SH-SY5Y (cell line): Measurements from ENCODE around the gene MYL11.

Experiments
- GATA2 ChIP-seq: IDR thresholded peaks from 2 replicates; pipeline ENCODE4 v1.6.1; 2011; ENCODE audit warnings: mild to moderate bottlenecking, low read depth, low read length
- GATA3 ChIP-seq: IDR thresholded peaks from 2 replicates; pipeline ENCODE4 v1.6.1; 2011; ENCODE audit warnings: low read depth, mild to moderate bottlenecking, low read length, moderate library complexity

The MYL11 gene

DNA sequence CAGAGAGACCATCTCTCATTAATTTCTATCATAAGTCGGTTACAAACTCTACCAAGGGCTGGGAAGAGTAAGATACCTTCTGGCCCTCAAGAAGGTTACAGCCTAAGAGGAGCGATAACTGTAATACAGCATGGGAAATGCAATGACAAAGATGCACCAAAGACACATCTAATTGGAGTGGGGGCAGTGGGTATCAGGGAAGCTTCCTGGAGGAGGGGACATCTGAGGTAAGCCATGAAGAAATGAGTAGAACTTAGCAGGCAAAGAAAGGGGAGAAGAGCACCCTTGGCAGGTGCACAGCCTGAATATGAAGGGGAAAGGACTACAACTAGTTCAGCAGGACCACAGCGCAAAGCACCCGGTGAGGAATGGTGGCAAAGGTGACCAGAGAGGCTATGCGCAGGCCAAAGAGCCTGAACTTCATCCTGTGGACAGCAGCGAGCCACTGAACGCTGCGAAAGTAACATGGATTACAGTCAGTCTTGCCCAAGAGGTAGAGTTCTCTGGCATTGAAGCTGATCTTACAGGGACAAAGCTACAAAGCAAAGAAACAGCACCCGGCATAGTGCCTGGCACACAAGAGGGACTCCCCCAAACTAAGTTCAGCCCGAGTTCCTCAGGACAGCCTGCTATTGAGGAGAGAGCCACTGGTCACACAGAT, 7.1 kb upstream of the MYL11 start:
- no peak for TF ChIP-seq GATA2
- TF ChIP-seq GATA3, result no peak

DNA sequence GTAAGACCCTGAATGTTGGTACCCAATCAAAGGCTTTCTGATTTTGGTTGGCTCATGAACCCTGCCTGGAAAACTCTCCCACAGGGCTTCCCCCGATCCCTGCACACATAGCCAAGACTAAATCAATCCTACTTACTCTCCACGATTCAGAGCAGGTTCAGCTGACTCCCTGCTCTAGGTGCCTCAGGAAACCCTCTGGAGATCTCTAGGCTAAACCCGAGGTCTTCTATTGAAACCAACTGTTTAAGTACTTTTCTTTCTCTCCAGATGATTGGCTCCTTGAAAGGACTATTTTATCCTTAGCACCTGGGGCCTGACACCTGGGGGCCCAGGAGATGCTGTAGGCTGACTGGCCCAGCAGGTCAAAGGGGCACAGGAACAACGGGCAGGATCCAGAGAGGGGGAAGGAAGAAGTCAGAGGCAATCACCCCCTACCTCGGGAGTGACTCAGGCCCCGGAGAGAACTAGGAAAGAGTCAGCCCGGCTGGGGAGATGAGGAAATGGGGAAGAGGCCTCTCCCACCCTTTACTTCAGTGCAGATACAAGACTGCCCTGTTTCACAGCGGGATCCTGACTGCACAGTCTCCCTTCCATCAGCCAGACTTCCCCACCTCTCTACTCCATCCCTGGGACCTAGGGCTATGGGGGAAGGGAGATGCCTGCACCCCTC, 6.3 kb upstream of the MYL11 start:
- TF ChIP-seq GATA2, result no peak
- no peak for TF ChIP-seq GATA3

DNA sequence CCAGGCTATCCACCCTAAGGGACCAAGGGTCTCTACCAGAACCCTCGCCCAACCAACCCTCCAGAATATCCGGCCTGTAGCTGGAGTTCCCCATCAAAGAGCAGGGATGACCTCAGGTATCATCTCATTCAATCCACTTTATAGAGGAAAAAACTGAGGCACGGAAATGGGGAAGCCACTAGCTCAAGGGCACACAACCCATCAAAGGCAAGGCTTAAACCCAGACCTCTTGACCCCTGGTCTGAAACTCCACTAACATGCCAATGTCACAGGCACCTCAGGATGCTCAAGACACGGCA, 5.9 kb upstream of the MYL11 start:
- TF ChIP-seq GATA2, result no peak
- TF ChIP-seq GATA3, result no peak

DNA sequence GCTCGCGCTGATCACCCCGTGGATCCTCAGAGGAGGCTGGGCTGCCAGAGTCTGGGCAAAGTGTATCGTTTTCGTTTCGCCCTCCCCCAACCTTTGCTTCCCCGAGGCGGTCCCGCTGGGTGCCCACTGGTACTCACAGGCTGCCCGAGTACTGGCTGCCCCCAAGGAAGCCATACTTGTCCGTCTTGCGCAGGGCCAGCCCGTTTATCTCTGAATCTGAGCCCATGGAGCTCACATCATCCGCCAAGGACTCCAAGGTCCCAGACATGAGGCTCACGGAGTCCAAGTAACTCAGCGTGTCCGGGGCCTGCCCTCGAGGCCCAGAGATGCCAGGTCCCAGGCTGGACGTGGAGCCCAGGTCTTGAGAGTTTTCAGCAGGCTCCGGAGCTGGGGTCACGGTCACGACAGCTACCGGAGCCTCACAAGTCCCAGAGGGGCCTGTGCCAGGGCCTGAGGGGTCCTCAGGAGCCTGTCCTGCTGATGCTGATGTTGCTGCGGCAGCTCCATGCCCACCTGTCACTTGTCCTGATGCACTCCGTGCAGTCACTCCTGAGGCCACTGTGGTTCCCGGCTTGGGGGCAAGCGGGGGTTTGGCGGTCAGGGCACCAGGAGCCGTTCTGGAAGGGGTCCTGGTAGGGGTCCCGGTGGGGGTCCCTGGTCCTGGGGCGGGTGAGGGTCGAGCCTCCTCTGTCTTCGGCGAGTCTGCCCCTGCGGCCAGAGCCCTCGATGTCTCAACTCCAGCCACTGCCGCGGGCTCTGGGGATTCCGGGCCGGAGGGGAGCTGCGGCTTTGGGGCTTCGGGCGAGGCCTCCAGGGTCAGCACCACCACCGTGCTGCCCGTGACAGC, 5.3 kb upstream of the MYL11 start:
- TF ChIP-seq GATA3 (no peak), GATA2 (no peak; the same call in 1 of the 2 replicates)

DNA sequence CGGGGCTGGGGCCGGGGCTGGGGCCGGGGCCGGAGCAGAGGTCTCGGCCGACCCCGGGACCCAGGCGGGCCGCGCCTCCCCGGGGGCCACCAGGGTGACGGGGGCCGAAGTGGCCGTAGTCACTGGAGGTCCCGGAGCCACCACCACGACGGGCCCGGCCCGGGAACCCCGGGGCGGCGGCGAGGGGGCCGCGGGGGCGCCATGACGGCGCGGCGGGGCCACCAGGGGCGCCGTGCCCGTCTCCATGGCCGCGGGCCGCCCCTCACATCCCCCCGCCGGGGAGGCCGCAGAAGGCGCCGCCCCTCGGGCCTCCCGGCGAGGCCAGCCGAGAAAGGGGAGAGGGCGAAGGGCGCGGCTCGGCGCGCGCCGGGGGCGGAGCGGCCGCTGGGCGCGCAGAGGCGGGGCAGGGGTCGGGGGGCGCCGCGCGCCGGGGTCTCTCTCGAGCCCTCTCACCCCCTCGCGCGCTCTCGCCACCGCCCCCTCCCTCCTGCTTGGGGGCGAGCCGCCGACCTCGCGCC, 4.6 kb upstream of the MYL11 start:
- no peak for TF ChIP-seq GATA3
- TF ChIP-seq GATA2, result no peak

DNA sequence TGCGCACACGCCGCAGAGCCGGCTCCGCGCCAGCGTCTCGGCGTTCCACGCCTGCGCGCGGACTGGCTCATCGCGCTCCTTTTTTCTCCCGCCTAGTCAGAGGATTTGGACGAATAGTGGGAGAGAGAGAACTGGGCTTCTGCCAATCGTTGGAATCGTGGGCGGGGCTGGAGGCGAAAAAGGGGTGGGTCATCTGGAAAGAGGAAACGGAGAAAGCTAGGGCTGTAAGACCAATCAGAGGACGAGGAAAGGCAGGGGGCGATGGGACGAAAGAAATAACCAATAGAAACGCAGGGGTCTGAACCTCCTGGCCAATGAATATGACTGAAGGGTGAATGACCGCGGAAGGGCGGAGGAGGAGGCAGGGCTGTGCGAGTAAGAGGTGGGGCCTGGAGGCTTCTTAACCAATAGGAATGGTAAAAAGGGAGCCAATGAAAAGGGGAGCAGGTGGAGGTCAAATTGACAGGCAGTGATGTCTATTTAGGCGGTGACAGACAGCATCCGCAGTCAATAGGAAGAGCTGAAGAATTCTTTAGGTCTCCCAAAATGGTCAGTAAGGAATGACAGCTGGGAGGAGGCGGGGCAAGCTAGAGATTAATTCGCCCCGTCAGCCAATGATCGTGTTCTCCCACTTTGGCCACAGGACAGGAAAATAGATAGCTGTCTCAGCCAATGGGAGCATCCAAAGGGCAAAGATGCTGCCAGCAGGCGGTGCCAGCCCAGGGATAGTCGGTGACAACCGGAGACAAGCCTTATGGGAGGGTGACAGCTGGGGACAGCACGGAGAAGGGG, 4.0 kb upstream of the MYL11 start, which contains the start of gene TBC1D10B:
TSS of gene TBC1D10B (minus strand) at position 39 of the 792 bp plus-strand sequence. CDS start 311 bp downstream, outside the sequence.
- no peak for TF ChIP-seq GATA2
- TF ChIP-seq GATA3, result no peak

DNA sequence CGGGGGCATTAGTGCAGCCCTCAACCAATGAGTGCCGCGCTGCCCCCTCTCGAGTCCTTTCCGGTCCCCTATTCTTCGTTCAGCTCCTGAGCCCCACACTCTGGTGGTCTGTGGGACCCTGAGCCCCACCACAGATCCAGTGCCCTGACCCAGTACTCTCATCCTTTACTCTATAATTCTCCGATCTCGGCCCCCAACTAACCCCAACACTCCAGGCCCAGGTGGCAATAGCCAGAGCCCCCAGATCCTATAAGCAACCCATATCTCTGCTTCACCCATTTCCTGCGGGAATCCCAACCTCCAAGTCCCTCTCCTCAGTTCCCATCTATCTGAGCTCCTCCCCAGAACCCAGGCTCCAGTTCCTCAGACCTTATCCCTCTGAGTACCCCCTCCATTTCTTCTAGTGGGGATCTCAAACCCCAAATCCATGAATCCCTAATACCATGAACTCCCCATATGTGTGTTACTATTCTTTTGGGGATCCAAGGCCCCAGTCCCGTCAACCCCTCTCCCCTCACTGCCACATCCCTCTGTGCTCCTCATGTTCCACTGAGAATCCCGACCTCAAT, 3.3 kb upstream of the MYL11 start:
- TF ChIP-seq GATA3 (no peak), GATA2 (no peak)

DNA sequence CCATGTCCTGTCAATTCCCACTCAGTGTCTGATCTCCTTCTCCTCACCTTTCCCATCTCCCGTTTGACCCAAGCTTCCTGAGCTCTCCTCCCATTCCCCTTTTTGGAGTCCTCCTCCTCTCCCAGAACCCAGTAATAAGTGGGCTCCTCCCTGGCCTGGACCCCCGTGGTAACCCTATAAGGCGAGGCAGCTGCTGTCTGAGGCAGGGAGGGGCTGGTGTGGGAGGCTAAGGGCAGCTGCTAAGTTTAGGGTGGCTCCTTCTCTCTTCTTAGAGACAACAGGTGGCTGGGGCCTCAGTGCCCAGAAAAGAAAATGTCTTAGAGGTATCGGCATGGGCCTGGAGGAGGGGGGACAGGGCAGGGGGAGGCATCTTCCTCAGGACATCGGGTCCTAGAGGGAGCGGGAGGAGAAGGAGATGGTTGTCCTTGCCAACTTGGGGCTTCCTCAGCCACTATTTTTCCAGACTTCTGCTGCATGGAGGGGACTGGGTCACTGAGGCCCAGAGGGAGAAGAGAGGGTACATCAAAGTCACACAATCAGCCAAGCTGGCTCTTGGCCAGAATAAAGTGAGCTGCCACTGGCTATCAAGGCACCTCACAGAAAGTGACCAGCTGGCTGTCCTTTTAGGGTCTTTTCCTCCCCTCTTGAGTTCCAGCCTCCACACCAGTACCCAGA, 2.4 kb upstream of the MYL11 start:
- TF ChIP-seq GATA2 (no peak), GATA3 (no peak)

DNA sequence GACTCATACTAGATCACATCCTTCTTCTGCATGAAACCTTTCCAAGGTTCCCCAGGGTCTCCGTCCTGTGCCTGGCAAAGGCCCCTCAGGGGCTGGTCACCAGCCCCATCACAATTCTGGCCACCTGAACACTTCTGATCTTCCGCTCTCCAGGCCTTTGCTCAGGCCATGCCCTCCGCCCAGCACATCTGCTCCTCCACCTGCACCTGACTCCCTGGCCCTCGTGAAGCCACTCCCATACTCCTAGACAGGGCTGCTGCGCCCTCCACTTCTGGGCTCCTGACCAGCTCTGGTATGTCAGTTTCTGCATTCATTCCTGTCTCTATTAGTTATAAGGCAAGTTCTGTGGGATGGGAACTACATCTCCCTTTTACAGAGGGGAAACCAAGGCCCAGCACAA, 1.9 kb upstream of the MYL11 start:
- TF ChIP-seq GATA2 (no peak), GATA3 (no peak)

DNA sequence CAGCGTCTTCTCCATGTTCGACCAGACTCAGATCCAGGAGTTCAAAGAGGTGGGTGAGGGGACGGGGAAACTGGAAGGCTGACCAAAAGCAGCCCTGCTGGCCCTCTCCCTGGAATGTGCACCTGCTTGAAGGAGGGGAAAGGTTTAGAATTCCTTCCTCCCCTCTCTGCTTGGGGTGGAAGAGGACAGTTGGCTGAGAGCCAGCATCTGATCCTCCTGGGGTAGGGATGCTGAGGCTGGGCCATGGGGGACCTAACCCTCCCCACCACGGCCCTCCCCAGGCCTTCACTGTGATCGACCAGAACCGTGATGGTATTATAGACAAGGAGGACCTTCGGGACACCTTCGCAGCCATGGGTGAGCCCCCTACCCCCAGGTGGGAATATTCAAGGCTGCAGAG, 1.3 kb downstream of the MYL11 start:
- TF ChIP-seq GATA2, result no peak
- TF ChIP-seq GATA3, result no peak

DNA sequence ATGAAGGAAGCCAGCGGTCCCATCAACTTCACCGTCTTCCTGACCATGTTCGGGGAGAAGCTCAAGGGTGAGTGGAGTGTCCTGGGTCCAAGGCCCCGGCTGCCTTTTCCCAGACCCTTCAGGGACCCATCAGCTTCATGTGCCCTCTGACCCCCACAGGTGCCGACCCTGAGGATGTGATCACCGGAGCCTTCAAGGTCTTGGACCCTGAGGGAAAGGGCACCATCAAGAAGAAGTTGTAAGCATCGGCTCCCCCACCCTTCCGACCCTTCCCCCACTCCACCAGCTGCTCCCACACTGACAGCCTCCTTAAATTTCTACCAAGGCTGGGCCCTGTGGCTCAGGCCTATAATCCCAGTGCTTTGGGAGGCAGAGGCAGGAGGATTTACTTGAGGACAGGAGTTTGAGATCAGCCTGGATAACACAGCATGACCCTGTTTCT, 1.9 kb downstream of the MYL11 start:
- no peak for TF ChIP-seq GATA2

DNA sequence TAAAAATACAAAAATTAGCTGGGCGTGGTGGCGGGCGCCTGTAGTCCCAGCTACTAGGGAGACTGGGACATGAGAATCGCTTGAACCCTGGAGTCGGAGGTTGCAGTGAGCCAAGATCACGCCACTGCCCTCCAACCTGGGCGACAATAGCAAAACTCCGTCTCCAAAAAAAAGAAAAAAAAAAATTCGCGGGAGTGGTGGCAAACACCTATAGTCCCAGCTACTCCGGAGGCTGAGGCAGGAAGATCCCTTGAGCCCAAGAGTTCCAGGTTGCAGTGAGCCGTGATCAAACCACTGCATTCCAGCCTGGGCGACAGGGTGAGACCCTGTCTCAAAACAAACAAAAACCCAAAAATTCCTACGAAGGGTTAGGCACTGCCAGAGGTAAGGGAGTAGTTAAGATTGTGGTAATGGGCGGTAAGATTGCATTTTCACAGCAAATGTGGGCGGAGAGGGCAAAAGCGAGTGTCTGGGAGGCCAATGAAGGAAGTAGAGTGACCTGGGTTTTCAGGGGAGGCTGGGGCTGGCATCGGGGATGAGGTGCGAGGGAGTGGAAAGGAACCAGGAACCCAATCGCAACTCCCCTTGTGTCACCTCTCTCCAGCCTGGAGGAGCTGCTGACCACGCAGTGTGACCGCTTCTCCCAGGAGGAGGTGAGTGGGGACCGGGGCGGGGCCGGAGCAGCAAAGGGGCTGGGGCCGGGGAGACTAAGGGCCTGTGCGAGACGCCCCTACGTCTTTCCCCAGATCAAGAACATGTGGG, 2.6 kb downstream of the MYL11 start:
- TF ChIP-seq GATA3 (no peak), GATA2 (no peak)
